Fibroblast of villous mesenchyme (primary cell): ENCODE data around the gene DUSP22. TPM values are rescaled to one million over a fixed set of nuclear protein-coding genes. Genes with fewer than 3 reads are reported as not detected.

Experiments
- DNase-seq: peaks from one replicate; pipeline ENCODE4 v3.0.0-alpha.2; 2010; ENCODE audit warnings: low read depth
- H3K4me3 ChIP-seq: 2 replicates; pipeline ENCODE4 v1.5.1; 2011; ENCODE audit warnings: low read depth, mild to moderate bottlenecking, low read length
- CTCF ChIP-seq: IDR thresholded peaks from 2 replicates; pipeline ENCODE4 v1.5.1; 2012; ENCODE audit warnings: low read depth, mild to moderate bottlenecking, low read length; ENCODE audit not compliant: insufficient read depth
- total RNA-seq: library from RNA; depleted of rRNA; stranded (reverse); fragments of >200 nt; gene quantifications from 2 replicates; pipeline ENCODE4 v1.2.3, GENCODE V29; 2012

DUSP22 gene
- total RNA-seq, 1 donor, result 14.7 TPM

- TF ChIP-seq CTCF, result no peak
- no peak overlapping the region for H3K4me3 ChIP-seq
- DNase-seq, result no peak
Observed at GRCh38 chr6:301929-302705, 9.8 kb downstream of the DUSP22 start.

DNA sequence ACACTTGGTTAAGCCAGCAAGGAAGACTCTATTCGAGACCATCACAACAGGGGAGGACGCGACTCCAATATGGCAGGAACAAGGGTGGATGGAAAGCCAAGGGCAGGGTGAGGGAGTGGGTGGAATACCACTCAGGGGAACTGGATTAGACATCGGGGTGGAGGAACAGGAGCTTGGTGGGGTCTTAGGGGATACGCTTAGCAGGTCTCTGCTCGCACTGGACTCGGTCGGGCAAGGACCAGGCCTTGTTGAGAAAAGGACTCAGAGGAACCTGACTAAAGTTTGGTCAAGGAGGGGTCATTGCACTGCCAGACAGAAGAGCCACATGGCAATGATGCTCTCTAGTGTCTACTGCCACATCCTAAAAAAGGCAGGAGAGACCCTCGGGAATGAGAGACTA lies 10.5 kb downstream of the DUSP22 start:
- H3K4me3 ChIP-seq, result no peak overlapping the region
- TF ChIP-seq CTCF, result no peak
- DNase-seq, result no peak

DNA sequence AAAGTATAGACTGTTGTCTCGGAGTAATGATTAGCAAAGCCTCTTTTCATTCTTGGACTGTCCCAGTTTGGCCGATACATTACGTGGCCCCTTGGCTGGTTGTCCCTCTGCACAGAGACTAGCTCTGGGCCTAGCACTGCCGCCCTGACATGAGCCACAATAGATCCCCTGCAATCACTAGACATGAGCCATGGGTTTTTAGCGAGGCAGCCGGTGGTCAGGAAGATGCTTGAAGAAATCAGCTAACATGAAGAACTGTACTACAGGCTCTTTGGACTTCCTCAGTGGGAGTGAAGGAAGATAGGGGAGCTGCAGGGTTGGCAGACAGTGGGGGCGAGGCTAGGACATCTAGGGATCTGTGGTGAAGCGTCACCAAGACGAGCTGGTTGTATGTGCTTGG lies 11.0 kb downstream of the DUSP22 start:
- DNase-seq, result no peak
- H3K4me3 ChIP-seq, result no peak overlapping the region
- no peak for TF ChIP-seq CTCF

DNA sequence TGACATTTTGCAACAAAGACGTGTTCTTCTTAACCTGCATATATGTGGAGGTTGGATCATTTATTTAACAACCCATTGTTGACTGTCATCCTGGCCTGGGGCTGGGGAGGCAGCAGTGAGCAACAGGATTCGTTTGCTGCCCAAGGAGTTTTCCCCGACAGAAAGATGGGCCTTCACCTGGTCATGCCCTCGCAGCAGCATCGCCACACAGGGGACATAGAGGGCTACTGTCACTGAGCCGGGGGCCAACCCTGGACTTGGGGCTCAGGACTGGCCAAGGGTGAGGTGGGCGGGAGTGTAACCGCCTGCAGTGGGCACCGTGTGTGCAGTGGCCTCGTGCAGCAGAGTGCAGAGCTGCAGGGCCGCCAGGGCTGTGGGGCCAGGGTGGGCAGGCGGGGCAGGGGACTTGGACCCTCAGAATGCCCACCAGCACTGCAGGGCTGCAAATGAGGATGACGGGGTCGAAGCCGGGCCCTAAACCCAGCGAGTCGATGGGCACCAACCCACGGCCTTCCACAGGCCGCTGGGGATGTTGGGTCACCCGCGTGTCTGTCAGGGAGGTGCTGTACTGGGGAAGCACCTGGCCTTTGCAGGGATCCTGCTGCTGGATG lies 11.8 kb downstream of the DUSP22 start:
- H3K4me3 ChIP-seq, result no peak overlapping the region
- no peak for DNase-seq
- TF ChIP-seq CTCF, result no peak

GRCh38 chr6:304833-305370 lies 12.6 kb downstream of the DUSP22 start:
- DNase-seq, result no peak
- H3K4me3 ChIP-seq, result no peak overlapping the region
- TF ChIP-seq CTCF, result no peak

GRCh38 chr6:305371-306206 lies 13.3 kb downstream of the DUSP22 start:
- H3K4me3 ChIP-seq, result no peak overlapping the region
- DNase-seq, result no peak
- no peak for TF ChIP-seq CTCF
